Measurements from ENCODE around the gene RIN2.

DNA sequence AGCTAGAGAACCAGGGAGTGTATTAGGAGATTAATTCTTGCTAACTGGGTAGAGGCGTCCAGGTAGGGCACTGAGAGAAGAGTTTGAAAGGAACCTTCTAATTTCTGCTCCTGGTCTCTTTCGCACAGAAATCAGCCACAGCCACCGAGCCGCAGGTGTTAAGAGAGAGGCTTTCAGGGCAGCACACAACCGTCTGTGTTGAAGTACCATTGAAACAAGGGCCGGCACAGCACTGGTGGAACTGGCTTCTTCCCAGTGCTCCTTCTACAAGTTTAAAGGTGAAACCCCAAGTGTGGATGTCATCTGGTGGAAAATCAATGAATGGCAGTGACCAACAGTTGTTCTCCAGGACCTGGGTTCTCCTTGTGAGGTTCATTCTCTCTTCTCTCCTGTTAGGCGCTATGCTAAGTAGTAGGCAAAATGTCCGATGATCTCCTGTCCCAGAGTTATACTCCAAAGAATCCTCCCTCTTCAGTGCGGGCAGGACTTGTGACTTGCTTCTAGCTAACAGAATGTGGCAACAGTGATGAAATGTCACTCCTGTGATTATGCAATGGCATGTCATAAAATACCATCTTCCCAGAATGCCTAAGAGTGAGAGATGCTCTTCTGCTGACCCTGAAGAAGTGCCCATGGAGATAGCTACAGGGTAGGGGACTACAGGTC is 15.0 kb upstream of the RIN2 start:
- no peak for TF ChIP-seq FOSL1 (CRISPR knock-in tag; IDR thresholded peaks at IDR 0.05; ENCODE audit: borderline replicate concordance)
- TF ChIP-seq SP2 (CRISPR knock-in tag; IDR thresholded peaks at IDR 0.05), result no peak
- no peak for TF ChIP-seq SIN3A (IDR thresholded peaks at IDR 0.05; ENCODE audit: borderline replicate concordance, low read depth, low read length)
- TF ChIP-seq, protein P1, sequence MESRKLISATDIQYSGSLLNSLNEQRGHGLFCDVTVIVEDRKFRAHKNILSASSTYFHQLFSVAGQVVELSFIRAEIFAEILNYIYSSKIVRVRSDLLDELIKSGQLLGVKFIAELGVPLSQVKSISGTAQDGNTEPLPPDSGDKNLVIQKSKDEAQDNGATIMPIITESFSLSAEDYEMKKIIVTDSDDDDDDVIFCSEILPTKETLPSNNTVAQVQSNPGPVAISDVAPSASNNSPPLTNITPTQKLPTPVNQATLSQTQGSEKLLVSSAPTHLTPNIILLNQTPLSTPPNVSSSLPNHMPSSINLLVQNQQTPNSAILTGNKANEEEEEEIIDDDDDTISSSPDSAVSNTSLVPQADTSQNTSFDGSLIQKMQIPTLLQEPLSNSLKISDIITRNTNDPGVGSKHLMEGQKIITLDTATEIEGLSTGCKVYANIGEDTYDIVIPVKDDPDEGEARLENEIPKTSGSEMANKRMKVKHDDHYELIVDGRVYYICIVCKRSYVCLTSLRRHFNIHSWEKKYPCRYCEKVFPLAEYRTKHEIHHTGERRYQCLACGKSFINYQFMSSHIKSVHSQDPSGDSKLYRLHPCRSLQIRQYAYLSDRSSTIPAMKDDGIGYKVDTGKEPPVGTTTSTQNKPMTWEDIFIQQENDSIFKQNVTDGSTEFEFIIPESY (CRISPR knock-in tag; IDR thresholded peaks at IDR 0.05), result no peak
- no peak for TF ChIP-seq MXI1 (IDR thresholded peaks at IDR 0.05; ENCODE audit: borderline replicate concordance, low read depth, low read length)
- TF ChIP-seq POLR2A (IDR thresholded peaks at IDR 0.05; ENCODE audit: insufficient read depth in 1 of 2, low read depth in 2 of 2, low read length in 2 of 2), result no peak
- TF ChIP-seq, protein P2, sequence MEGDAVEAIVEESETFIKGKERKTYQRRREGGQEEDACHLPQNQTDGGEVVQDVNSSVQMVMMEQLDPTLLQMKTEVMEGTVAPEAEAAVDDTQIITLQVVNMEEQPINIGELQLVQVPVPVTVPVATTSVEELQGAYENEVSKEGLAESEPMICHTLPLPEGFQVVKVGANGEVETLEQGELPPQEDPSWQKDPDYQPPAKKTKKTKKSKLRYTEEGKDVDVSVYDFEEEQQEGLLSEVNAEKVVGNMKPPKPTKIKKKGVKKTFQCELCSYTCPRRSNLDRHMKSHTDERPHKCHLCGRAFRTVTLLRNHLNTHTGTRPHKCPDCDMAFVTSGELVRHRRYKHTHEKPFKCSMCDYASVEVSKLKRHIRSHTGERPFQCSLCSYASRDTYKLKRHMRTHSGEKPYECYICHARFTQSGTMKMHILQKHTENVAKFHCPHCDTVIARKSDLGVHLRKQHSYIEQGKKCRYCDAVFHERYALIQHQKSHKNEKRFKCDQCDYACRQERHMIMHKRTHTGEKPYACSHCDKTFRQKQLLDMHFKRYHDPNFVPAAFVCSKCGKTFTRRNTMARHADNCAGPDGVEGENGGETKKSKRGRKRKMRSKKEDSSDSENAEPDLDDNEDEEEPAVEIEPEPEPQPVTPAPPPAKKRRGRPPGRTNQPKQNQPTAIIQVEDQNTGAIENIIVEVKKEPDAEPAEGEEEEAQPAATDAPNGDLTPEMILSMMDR (CRISPR knock-in tag; IDR thresholded peaks at IDR 0.05), result no peak
- TF ChIP-seq AGO2 (optimal IDR thresholded peaks at IDR 0.05; ENCODE audit: low read depth, low read length), result no peak
- no peak for TF ChIP-seq SRY (CRISPR knock-in tag; IDR thresholded peaks at IDR 0.05)
- no peak for TF ChIP-seq ZNF143 (CRISPR knock-in tag; IDR thresholded peaks at IDR 0.05)
- no peak for TF ChIP-seq PCBP1 (IDR thresholded peaks at IDR 0.05; ENCODE audit: borderline replicate concordance, low read depth, low read length)
- TF ChIP-seq BRD4 (CRISPR knock-in tag; IDR thresholded peaks at IDR 0.05), result no peak
- TF ChIP-seq, protein P3, sequence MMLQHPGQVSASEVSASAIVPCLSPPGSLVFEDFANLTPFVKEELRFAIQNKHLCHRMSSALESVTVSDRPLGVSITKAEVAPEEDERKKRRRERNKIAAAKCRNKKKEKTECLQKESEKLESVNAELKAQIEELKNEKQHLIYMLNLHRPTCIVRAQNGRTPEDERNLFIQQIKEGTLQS (CRISPR knock-in tag; IDR thresholded peaks at IDR 0.05), result no peak

All from HepG2 (cell line).